HS-5 (cell line): ENCODE results near the gene C1D.
"Not testable (repeated sequence)": the region's sequence is repeated elsewhere in the genome, so short reads cannot be mapped to it uniquely, and the experiment has no call there.

Source experiments
- DNase-seq: peaks from one replicate; pipeline ENCODE4 v3.0.0-alpha.2; 2012; ENCODE audit warnings: low read depth

C1D gene

DNA sequence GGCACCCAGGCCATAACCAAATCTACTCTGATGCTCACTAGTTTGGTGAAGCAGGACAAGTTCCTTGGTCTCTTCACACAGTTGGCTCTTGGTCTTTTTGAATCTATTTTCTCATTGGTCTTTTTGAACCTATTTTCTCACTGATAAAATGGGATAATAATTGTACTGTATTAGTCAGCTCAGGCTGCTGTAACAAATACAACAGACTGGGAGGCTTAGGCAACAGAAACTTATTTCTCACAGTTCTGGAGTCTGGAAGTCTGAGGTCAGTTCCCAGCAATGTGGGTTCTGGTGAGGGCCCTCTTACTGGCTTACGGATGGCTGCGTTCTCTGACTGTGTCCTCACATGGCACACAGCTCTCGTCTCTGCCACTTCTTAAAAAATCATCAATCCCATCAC is 63.5 kb downstream of the C1D start:
- DNase-seq = no peak

DNA sequence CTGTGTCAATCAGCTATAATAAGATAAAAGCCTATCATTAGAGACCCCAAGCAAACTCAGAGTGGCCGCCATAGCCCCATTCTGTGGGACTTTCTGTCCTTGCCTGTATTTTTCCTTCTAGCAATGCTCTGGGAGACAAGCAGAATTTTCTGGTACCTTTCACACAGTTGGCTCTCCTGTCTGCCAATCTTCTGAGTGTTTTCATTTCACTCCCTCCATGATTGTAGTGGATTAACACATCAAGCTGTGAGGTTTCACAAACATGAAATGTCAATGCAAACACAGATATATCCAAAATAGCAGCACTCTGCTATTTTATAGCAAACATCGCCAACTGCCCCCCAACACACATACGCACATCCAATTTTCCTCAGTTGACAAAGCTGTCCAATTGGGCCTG is 64.9 kb downstream of the C1D start:
- no peak for DNase-seq

DNA sequence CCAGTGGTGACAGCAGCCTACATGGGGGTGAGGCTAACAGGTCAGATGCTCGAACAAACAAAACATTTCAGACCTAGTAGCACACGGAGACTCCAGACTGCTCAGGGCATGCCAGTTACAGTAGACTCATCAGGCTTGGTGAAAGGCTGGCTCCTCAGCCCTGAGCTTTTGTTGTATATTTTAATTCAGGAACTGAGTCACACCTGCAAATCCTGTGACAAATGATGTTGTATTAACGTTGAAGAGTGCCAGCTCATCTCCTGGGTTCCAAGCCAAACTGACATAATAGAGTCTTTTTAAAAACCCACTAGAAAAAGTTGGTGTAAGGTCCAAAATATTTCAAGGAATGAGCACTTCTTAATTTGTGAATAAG is 65.3 kb downstream of the C1D start:
- peak; percentile 80 for DNase-seq

DNA sequence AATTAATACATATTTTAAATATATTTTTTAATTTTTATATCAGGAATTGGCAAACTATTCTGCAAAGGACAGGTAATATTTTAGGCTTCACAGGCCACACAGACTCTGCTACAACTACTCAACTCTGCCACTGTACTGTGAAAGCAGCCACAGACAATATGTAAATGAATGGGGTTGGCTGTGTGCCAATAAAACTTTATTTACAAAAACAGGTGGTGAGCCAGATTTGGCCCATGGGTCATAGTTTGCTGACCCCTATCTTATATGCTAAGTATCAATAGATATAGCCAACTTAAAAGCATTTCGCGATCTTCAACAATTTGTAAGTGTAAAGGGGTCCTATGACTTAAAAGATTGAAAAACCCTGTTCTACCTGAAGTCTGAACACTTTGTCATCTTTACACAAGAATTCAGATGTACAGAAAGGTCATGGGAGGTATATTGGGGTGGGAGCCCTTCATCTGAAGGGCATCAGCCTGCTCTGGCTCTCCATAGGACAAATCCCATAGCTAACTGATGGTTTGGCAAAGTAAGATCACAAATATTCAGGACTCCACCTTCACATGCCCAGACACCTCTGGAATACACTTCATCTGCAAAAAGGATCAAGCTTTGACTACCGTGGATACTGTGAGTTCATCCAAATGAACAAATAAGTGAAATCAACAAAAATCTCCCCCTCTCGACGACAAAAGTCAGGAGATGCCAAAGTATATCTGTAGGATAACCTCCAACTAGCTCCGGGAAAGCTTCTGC is 65.9 kb downstream of the C1D start:
- no peak for DNase-seq

DNA sequence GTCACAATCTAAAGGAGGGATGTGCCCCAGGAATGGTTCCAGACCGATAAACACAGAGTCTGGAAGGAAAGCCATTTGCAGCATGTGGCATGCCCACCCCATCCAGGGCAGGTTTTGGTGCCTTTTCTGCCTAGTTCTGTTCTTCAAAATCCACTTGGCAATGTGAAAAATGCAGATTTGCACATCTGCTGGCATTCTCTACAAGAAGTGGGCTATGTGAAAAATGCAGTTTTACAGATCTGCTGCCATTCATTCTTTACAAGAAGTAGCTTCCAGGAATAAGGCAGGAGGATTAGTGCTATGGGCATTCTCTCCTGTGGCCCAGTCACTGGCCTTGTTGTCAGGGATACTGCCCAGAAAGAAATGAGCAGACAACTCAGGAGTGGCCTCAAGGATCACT is 68.1 kb downstream of the C1D start:
- no peak for DNase-seq

DNA sequence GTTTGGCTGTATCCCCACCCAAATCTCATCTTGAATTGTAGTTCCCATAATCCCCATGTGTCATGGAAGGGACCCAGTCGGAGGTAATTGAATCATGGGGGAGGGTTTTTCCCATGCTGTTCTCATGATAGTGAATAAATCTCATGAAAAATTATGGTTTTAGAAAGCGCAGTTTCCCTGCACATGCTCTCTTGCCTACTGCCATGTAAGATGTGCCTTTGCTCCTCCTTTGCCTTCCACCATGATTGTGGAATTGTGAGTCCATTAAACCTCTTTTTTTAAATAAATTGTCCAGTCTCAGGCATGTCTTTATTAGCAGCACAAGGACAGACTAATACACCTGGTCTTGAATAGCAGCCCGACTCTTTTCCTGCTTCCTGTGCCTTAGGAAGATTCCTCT is 68.7 kb downstream of the C1D start:
- DNase-seq = not testable (repeated sequence)

DNA sequence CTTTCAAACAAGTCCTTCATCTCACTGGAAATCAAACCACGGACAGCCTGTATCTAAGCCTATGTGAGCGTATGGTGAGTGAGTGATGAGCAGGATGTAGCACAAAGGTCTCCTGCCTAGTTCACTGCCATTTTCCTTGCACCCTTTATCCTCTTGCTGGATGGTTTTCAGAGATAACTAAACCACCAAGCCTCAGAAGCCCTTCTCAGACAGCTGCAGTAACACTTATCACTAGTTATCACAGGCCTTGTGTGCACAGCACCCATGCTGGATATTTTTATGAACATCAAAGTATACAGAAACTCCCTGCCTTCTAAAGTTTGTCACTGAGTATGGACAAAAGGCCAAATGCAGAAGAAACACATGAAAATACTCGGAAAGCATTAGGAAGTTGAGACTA is 69.5 kb downstream of the C1D start:
- DNase-seq = no peak

DNA sequence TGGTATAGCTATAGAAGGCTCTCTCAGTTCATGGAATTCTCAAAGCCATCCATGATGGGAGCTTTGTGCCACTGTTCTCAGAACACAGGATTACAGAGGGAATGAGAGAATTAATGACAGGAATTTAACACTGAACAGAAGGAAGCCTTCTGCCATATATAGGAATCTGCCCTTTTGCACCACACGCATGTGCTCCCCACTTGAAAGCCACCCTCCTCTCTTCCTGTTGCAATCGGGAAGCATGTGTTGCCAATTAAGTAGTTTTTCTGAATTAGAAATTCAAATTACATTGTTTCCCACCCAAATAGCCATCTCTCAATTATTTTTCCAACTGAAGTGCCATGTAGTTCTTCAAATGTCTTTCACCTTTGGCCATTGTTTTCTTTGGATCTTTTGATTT is 71.3 kb downstream of the C1D start:
- DNase-seq = no peak
